ENCODE data around the gene OLFM1. TPM values are rescaled to one million over a fixed set of nuclear protein-coding genes. Genes with fewer than 3 reads are reported as not detected.

OLFM1 gene
- total and polyA plus RNA-seq, 4 donors = 7.6 to 24.8 (median 15.8) TPM

- DNase-seq (no peak), ATAC-seq (ENCODE audit: insufficient read depth, low FRiP score) (no peak)
- H3K9me3 ChIP-seq (ENCODE audit: control insufficient read depth in 4 of 4, insufficient read depth in 3 of 4, low read length in 3 of 4) = no peaks in the 10 kb centered on the region
- no peak overlapping the region for H3K4me3 ChIP-seq
- peaks cover 0 to 31% (median 0%) of the 10 kb centered on the region in 5 donors for H3K4me1 ChIP-seq (ENCODE audit: control insufficient read depth in 5 of 5, insufficient read depth in 5 of 5, low read length in 5 of 5)
- no peak for TF ChIP-seq CTCF (IDR thresholded peaks at IDR 0.05; ENCODE audit: control extremely low read depth, extremely low read depth)
- H3K36me3 ChIP-seq (ENCODE audit: control insufficient read depth in 4 of 4, insufficient read depth in 4 of 4, low read length in 4 of 4) = no peaks in the 10 kb centered on the region
- H3K27me3 ChIP-seq (ENCODE audit: control insufficient read depth in 3 of 3, insufficient read depth in 3 of 3, low read length in 2 of 3) = peaks cover 0 to 18% (median 4%) of the 10 kb centered on the region in 3 donors
- WGBS, 2 donors = 62 to 68% methylated on average over 12 of the region's 12 CpGs
- no peak overlapping the region for H3K9ac ChIP-seq (ENCODE audit: insufficient read depth in 1 of 2, low read length in 2 of 2)
- H3K27ac ChIP-seq (ENCODE audit: low read depth in 1 of 2, low read length in 1 of 2) = no peak overlapping the region
Measured at GRCh38 chr9:135104761-135105160, 17.3 kb downstream of the OLFM1 start.

GRCh38 chr9:135105211-135105745 lies 17.8 kb downstream of the OLFM1 start:
- ATAC-seq (ENCODE audit: insufficient read depth, low FRiP score) = no peak
- Histone ChIP-seq H3K4me3 (no peak overlapping the region), H3K9me3 (ENCODE audit: control insufficient read depth in 4 of 4, insufficient read depth in 3 of 4, low read length in 3 of 4) (peaks cover 0 to 2% (median 0%) of the 10 kb centered on the region in 4 donors), H3K36me3 (ENCODE audit: control insufficient read depth in 4 of 4, insufficient read depth in 4 of 4, low read length in 4 of 4) (no peaks in the 10 kb centered on the region), H3K4me1 (ENCODE audit: control insufficient read depth in 5 of 5, insufficient read depth in 5 of 5, low read length in 5 of 5) (peaks cover 0 to 36% (median 0%) of the 10 kb centered on the region in 5 donors), H3K27me3 (ENCODE audit: control insufficient read depth in 3 of 3, insufficient read depth in 3 of 3, low read length in 2 of 3) (peaks cover 0 to 22% (median 4%) of the 10 kb centered on the region in 3 donors), H3K9ac (ENCODE audit: insufficient read depth in 1 of 2, low read length in 2 of 2) (no peak overlapping the region), H3K27ac (ENCODE audit: low read depth in 1 of 2, low read length in 1 of 2) (no peak overlapping the region)
- no peak for DNase-seq
- 74 to 78% methylated on average over 31 of the region's 31 CpGs for WGBS, 2 donors
- no peak for TF ChIP-seq CTCF (IDR thresholded peaks at IDR 0.05; ENCODE audit: control extremely low read depth, extremely low read depth)

- H3K9ac ChIP-seq (ENCODE audit: insufficient read depth in 1 of 2, low read length in 2 of 2) = no peak overlapping the region
- no peak for TF ChIP-seq CTCF (IDR thresholded peaks at IDR 0.05; ENCODE audit: control extremely low read depth, extremely low read depth)
- ATAC-seq (ENCODE audit: insufficient read depth, low FRiP score) (no peak), DNase-seq (no peak)
- H3K27ac ChIP-seq (ENCODE audit: low read depth in 1 of 2, low read length in 1 of 2) = no peak overlapping the region
- peaks cover 0 to 26% (median 4%) of the 10 kb centered on the region in 3 donors for H3K27me3 ChIP-seq (ENCODE audit: control insufficient read depth in 3 of 3, insufficient read depth in 3 of 3, low read length in 2 of 3)
- H3K4me1 ChIP-seq (ENCODE audit: control insufficient read depth in 5 of 5, insufficient read depth in 5 of 5, low read length in 5 of 5) = peaks cover 0 to 44% (median 0%) of the 10 kb centered on the region in 5 donors
- H3K36me3 ChIP-seq (ENCODE audit: control insufficient read depth in 4 of 4, insufficient read depth in 4 of 4, low read length in 4 of 4) = no peaks in the 10 kb centered on the region
- 49 to 56% methylated on average over 19 to 21 of the region's 21 CpGs for whole genome bisulfite sequencing, 2 donors
- peaks cover 0 to 2% (median 0%) of the 10 kb centered on the region in 4 donors for H3K9me3 ChIP-seq (ENCODE audit: control insufficient read depth in 4 of 4, insufficient read depth in 3 of 4, low read length in 3 of 4)
- no peak overlapping the region for H3K4me3 ChIP-seq
Measured at GRCh38 chr9:135105938-135106491, 18.5 kb downstream of the OLFM1 start.
